Myocyte (in vitro differentiated cells): ENCODE measurements around the gene COTL1. TPM values are rescaled to one million over a fixed set of nuclear protein-coding genes. Genes with fewer than 3 reads are reported as not detected.
"Not testable (repeated sequence)": the region's sequence is repeated elsewhere in the genome, so short reads cannot be mapped to it uniquely, and the experiment has no call there.

Experiments
- DNase-seq: peaks from one replicate; pipeline ENCODE4 v3.0.0-alpha.2; 2012; ENCODE audit warnings: low read depth
- total RNA-seq: library from RNA; depleted of rRNA; stranded (reverse); fragments of >200 nt; gene quantifications from 2 replicates; pipeline ENCODE4 v1.2.3, GENCODE V29; 2014

The COTL1 gene
- total RNA-seq, 1 donor from 2014 or later: 14.5 TPM

GRCh38 chr16:84532855-84533486 lies 84.9 kb downstream of the COTL1 start:
- DNase-seq: peak; percentile 10

- DNase-seq: peak; percentile 89
Measured at GRCh38 chr16:84532291-84532724, 85.6 kb downstream of the COTL1 start.

- DNase-seq: peak; percentile 4
Measured at GRCh38 chr16:84531671-84532111, 86.2 kb downstream of the COTL1 start.

GRCh38 chr16:84530590-84530989 lies 87.3 kb downstream of the COTL1 start:
- DNase-seq: no peak

GRCh38 chr16:84529607-84530006 lies 88.3 kb downstream of the COTL1 start:
- DNase-seq: no peak

GRCh38 chr16:84528322-84528721 lies 89.6 kb downstream of the COTL1 start:
- no peak for DNase-seq

GRCh38 chr16:84527532-84528269 lies 90.2 kb downstream of the COTL1 start:
- no peak for DNase-seq

- DNase-seq: no peak
Measured at GRCh38 chr16:84526794-84527531, 90.9 kb downstream of the COTL1 start.

- DNase-seq: not testable (repeated sequence)
Measured at GRCh38 chr16:84524941-84525581, 92.8 kb downstream of the COTL1 start.

GRCh38 chr16:84524346-84524920 lies 93.4 kb downstream of the COTL1 start:
- no peak for DNase-seq

- DNase-seq: no peak
Measured at GRCh38 chr16:84521497-84521770, 96.4 kb downstream of the COTL1 start.

- no peak for DNase-seq
Measured at GRCh38 chr16:84520725-84521496, 97.0 kb downstream of the COTL1 start.

GRCh38 chr16:84519855-84520254 lies 98.0 kb downstream of the COTL1 start:
- DNase-seq: no peak

GRCh38 chr16:84518804-84519341 lies 99.0 kb downstream of the COTL1 start:
- DNase-seq: no peak

GRCh38 chr16:84518220-84518619 lies 99.7 kb downstream of the COTL1 start:
- peak; percentile 9 for DNase-seq

GRCh38 chr16:84517366-84517765 lies 100.5 kb downstream of the COTL1 start:
- DNase-seq: no peak
